GM04504 (cell line): ENCODE data around the gene TUSC2.
A peak's percentile ranks its signal among the peaks of the same experiment; 100 is the strongest.
"Not testable (repeated sequence)": the region's sequence is repeated elsewhere in the genome, so short reads cannot be mapped to it uniquely, and the experiment has no call there.

Experiments
- DNase-seq: peaks from one replicate; pipeline ENCODE4 v3.0.0-alpha.2; 2012; ENCODE audit warnings: low read depth

TUSC2 gene

DNA sequence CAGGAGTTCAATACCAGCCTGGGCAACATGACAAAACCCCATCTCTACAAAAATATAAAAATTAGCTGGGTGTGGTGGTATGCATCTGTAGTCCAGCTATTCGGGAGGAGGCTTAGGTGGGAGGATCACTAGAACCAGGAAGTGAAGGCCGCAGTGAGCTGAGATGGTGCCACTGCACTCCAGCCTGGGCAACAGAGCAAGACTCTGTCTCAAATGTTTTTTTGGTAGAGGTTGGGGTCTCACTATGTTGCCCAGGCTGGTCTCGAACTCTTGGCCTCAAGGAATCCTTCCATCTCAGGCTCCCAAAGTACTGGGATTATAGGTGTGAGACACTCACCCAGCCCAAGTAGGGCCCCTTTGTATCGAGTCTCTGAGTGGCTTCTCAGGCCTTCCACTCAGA is 33.9 kb downstream of the TUSC2 start:
- DNase-seq, result no peak

DNA sequence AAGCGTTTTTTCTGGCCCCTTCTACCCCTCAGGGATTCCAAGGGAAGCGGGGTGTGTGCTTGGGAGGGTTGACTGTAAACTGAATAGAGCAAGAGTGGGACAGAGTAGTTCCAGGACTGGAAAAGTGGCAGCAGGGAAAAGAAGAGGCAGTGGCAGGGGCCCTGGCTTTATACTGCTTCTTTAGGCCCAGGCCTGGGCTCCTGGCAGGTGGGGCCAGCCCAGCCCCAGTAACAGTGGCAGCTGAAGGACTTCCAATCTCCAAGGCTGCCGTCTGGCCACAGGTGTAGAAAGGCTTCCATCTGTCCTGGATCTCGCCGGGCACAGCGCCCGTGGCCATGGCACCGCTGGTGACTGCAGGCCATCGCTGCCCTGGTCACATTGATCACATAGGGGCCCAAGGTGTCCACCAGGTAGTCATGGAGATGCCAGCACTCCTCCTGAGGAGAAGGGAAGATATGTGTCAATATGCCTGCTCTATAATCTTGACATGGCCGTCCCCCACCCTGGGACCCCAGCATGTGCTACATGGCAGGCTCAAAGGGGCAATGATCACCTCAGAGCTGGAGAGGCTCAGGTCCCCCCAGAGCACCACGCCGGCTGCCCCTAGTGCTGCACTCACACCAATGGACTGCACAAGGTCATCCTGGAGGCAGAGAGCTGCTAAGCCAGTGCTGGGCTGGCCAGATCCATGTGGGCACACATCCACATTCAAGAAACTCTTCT is 34.8 kb downstream of the TUSC2 start:
- DNase-seq, result no peak

DNA sequence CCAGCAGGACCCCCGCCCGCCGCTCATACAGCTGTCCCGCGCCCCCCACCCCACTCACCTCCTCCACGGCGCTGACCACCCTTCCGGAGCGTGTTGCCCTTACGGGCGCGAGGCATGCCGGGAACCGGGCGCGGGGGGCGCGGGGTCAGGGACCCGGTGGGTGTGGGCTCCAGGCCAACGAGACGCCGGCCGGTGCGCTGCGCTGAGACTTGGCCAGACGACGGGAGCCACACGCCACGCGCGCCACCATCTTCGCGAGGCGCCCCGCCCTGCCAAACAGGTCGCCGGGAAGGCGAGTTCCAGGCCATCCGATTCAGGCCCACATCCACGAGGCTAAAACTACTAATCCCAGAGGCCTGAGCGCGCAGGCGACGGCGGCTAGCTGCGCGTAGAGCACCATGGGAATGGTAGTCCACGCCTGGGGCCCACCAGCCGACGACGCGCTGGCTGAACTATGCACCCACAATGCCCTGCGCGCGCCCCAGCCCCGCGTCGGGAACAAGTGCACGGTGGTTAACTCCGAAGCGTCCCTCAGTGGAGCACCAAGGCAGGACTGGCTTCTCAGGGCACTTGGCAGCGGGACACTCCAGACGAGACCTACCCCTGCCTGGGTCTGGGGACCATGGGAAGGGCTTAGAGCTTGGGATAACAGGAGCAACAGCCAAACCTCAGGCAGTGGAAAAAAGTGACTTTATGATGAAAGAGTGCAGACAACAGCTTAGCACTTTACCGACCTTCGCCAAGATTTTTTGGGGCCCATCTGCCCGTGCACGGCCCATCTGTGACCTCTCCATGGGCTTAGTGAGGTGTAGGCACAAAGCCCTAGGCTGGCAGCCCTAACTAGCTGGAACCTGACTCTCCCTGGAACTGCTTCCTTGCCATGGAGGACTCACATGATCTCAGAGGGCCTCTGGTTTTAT is 35.6 kb downstream of the TUSC2 start, which contains the start of gene IFRD2:
IFRD2 (minus strand) TSS at position 271 of the 920 bp plus-strand sequence; CDS start at position 116, 155 bp downstream.
- DNase-seq, result peak; percentile 94

DNA sequence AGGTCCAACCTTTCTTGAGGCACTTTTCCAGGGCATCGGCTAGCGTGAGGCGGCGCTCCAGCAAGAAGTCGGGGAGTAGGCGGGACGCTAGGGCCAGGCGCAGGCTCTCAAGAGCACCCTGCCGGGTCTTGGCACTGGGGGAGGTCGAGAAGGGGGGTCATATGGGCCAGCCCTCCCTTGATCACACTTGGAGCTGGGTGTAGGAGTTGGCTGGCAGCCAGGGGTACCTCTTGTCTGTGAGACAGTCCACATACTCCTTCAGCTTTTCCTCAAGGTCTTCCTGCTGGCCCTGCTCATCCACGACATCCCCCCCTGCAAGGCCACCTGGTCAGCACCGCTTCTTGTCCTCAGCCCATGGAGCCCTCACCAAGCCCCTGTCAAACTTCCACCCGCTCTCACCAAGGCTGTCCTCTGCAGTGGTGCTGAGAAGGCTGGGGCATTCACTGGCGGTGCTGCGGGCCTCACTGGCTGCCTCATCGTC is 37.8 kb downstream of the TUSC2 start:
- no peak for DNase-seq

DNA sequence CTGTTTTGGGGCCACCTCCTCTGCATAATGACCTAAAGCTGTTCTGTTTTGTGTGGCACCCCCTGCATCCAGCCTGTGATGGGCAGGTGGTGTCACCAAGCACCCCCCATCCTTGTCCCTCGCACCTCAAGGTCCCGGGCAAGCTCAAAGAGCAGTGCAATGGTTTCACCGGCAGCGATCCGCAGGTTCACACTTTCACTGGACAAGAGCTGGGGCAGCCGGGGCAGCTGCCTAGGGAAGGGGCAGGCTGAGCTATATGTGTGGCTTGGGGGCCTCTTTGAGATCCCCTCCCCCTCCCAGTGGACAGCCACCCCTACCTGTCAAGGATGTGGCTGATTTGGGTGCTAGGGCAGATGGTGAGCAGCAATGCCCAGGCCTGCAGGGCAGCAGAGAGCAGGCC is 38.9 kb downstream of the TUSC2 start:
- no peak for DNase-seq

DNA sequence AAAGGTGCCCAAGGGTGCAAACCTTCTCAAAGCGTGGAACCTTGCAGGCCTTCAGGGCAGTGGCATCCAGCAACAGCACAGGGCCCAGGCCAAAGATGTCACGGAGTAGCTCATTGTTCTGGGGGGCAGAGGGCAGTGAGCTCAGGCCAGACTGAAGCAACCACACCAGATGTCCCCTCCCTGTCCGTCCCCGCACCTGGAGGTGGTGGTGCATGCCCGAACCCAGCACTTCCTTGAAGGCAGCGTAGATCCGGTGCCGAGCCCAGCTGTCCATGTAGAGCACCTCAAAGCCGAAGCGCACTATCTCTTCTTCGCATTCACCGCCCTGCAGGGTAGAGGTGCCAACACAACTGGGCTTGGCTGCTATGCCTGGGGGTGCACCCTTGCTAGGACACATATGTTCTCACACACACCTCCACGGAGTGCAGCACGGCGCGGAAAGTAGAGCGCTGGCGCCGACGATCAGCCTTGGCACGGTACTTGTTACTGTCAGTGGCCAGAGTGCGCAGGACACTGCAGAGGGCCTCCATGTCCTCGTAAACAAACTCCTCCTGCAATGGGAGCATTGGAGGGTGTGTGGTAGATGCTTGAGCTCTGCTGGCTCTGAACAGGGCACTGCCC is 39.5 kb downstream of the TUSC2 start:
- no peak for DNase-seq

DNA sequence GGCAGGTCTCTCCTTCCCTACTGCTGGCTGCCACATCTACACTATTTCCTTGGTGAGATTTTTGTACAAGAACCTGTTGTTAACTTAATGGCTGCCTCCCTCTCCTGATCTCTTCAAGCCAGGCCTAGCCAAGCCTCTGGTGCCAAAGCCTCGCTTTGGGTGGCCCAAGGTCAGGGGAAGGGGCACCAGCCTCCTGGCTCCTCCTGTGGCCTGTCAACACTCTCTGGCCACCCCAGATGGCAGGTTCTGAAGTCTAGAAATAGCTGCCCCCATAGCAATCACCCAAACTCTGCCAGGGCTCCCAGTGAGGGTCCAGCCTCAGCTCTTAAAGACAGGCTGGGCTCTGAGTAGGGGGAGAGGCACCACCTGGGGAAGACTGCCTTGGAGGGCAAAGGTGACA is 40.8 kb downstream of the TUSC2 start:
- no peak for DNase-seq

DNA sequence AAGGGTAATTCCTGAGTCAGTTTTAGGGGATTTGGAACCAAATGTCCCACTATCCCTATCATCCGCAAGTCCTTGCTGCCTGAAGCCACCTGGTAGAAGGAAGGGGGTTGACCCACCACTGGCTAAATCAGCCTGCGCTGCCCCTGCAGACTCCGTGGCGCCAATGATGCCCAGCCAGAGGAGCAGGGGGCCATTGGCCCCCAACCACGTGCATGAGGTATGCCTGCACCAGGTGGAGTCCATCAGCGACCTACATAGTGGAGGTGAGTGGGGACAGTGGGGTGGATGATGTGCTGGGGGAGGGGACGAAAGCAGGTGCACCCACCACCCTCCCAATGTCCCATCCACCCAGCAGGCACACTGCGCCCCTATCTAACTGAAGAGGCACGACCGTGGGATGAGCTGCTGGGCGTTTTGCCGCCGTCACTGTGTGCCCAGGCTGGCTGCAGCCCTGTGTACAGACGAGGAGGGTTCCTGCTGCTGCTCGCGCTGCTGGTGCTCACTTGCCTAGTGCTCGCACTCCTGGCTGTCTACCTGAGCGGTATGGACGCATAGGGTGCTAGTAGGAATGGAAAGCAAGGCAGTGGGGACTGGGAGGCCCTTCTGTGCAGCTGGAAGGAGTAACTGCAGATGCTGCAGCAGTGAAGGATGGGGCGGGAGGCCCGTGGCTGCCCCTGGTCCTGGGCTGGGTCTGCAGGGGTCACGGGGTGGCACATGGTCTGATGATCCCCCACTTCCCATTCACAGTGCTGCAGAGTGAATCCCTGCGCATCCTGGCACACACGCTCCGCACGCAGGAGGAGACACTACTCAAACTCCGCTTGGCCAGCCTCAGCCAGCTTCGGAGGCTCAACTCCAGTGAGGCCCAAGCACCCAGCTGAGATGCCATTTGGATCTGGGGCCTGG is 41.4 kb downstream of the TUSC2 start:
- DNase-seq, result no peak

DNA sequence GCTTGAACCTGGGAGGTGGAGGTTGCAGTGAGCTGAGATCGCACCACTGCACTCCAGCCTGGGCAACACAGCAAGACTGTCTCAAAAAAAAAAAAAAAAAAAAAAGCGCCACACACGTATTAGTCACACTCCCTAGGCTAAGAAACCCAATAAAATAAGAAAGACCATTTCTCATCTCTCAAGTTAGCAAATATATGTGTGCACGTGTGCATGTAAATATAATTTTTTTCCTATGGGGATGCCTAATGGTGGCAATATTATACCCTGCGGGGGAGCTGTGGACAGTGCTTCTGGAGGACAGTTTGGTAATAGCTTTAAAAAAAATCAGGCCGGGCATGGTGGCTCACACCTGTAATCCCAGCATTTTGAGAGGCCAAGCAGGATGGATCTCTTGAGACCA is 43.9 kb downstream of the TUSC2 start:
- not testable (repeated sequence) for DNase-seq

DNA sequence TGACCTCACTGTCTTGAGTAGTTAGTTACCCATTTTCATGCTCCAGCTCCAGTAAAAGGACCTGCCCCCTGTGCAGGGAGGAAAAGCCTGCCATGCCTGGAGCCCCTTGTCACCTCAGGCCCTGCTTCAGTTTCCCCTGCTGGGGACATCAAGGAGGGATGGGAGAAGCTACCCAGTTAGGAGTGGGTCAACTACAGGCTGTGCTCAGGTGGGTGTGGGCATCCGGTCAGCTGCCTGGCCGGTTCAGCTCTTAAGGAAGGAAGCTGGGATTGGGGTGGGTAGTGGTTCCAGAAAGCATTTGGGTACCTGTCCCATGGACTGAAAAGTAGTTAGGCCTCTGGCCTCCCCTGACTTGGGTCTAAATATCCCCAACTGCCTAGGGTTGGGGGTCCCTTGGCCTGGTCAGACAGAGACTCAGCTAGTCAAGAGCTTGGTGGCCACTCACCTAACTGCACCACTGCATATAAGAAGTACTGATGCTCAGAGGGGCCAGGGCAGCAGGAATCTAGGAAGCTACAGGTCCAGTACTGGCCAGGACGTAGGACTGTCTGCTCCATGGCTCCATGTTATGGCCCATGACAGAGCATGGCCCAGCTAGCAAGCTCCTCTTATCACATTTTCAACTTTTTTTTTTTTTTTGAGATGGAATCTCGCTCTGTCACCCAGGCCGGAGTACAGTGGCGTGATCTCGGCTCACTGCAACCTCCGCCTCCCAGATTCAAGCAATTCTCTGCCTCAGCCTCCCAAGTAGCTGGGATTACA is 48.6 kb downstream of the TUSC2 start:
- no peak for DNase-seq

DNA sequence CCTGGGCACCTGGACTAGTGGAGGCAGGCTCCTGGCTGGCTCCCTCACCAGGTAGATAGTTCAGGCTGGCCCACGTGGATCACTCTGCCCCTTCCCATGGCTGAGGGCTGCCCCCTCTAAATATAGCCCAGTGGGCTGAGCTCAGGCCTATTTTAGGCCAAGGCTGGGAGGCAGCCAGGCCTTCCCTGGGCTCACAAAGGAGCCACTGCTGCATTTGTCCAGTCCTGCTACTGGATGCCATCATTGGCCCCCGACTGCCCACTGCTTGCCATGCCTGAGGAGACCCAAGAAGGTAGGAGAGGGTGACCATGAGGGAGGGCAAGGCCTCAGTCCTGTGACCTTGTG is 49.2 kb downstream of the TUSC2 start, which contains the start of gene LSMEM2:
LSMEM2 (plus strand) TSS at position 208 of the 345 bp plus-strand sequence; CDS start at position 235, 27 bp downstream.
- no peak for DNase-seq

DNA sequence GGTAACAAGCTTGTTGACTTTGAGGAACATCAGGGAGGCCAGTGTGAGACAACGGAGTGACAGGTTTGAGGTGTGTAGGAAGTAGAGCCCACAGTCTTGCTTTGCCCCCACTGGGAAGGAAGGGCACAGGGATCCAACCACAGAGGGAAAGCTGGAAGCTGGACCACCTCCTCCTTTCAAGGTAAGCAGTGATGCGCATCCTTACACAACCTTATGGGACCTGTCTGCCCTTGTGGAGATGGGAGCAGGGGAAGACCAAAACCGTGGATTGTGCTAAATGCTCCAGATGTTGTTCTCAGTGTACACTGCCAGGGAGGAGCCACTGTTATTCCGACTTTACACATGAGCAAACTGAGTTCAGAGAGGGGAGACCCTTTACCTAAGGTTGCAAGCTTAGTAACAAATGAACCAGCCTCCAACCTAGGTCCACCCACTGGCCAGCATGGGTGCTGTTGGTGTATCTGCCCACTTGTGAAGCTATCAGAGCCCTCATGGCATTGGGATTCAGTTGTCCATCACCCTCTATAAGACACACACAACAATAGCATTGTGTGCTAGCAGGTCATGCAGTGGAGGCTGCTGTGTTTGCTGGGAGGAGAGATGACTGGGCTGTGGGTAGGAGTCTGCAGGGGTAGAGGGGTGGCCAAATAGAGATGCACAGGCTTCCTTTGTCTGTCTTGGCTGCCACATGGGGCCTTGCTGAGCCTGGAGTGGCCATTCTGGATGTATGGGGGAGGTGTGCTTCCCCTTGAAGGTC is 49.7 kb downstream of the TUSC2 start:
- DNase-seq, result no peak

DNA sequence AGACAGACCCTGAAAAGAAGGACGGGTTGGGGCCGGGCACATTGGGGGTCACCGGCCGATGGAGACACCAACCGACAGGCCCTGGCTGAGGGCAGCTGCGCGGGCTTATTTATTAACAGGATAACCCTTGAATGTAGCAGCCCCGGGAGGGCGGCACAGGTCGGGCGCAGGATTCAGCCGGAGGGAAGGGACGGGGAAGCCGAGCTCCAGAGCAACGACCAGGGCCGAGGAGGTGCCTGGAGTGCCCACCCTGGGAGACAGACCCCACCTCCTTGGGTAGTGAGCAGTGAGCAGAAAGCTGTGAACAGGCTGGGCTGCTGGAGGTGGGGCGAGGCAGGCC is 51.3 kb downstream of the TUSC2 start:
- DNase-seq, result no peak

DNA sequence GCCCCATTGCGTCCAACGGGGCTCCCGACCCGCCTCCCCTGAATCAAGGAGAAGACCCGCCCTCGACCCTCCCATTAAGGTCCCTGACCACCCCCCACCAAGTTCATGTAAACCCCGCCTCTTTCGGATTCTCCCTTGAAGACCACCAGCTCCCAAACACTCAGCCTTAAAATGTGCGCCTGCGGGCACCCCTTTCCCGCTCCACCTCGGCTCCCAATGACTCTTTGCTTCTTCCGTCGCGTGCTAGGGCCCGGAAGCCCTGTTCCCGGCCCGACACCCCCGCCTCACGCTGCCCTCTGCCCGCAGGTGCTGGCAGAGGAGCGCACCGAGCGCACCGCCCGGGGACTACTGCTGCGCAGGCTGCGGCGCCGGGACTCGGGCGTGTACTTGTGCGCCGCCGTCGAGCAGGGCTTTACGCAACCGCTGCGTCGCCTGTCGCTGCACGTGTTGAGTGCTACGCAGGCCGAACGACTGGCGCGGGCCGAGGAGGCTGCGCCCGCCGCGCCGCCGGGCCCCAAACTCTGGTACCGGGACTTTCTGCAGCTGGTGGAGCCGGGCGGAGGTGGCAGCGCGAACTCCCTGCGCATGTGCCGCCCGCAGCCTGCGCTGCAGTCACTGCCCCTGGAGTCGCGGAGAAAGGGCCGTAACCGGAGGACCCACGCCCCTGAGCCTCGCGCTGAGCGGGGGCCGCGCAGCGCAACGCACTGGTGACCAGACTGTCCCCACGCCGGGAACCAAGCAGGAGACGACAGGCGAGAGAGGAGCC is 51.8 kb downstream of the TUSC2 start:
- no peak for DNase-seq

DNA sequence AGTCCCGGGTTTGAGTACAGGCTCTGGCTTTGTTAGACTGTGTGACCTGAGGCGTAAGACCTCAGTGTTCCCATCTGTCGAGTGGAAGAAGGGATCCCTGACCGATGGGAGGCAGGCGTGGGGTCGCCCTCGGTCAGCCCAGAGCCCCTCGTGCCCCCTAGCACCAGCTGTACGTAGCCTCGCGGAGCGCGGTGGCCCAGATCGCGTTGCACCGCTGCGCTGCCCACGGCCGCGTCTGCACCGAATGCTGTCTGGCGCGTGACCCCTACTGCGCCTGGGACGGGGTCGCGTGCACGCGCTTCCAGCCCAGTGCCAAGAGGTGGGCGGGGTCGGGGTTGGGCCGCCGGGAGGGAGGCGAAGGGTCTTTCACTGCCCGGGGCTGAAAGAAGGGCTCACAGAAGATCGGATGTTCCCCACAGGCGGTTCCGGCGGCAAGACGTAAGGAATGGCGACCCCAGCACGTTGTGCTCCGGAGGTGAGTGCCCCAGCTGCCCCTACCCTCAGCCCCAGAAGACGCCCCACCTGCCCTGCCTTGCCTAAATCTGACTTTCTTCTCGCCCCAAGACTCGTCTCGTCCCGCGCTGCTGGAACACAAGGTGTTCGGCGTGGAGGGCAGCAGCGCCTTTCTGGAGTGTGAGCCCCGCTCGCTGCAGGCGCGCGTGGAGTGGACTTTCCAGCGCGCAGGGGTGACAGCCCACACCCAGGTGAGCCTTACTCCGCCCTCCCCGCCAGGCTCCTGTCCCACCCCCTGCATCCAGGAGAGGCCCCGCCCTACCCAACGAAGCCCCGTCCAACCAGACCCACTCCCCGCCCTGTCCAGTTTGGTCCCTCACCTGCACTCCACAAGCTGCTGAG is 52.7 kb downstream of the TUSC2 start:
- no peak for DNase-seq
